HEK293T (cell line): ENCODE measurements around the gene AJM1.

Experiments
- ARNT ChIP-seq: fragments of 450-650 bp; IDR thresholded peaks from 2 replicates; pipeline ENCODE4 v1.6.1; 2017; ENCODE audit warnings: mild to moderate bottlenecking
- BHLHE40 ChIP-seq: fragments of 450-650 bp; IDR thresholded peaks from 2 replicates; pipeline ENCODE4 v1.6.1; 2016; ENCODE audit warnings: mild to moderate bottlenecking, moderate library complexity, borderline replicate concordance
- CTBP1 ChIP-seq: fragments of 450-650 bp; IDR thresholded peaks from 2 replicates; pipeline ENCODE4 v1.6.1; 2016; ENCODE audit warnings: borderline replicate concordance
- ELF4 ChIP-seq: fragments of 450-650 bp; IDR thresholded peaks from 2 replicates; pipeline ENCODE4 v1.6.1; 2017; ENCODE audit warnings: antibody characterized with exemption
- FOXA1 ChIP-seq: fragments of 450-650 bp; IDR thresholded peaks from 2 replicates; pipeline ENCODE4 v1.6.1; 2016; ENCODE audit warnings: mild to moderate bottlenecking
- FOXK2 ChIP-seq: fragments of 450-650 bp; IDR thresholded peaks from 2 replicates; pipeline ENCODE4 v1.6.1; 2016; ENCODE audit warnings: mild to moderate bottlenecking
- FOXM1 ChIP-seq: fragments of 450-650 bp; IDR thresholded peaks from 2 replicates; pipeline ENCODE4 v1.6.1; 2017; ENCODE audit warnings: mild to moderate bottlenecking, borderline replicate concordance
- HDGF ChIP-seq: fragments of 450-650 bp; IDR thresholded peaks from 2 replicates; pipeline ENCODE4 v1.6.1; 2017; ENCODE audit warnings: antibody characterized with exemption, borderline replicate concordance
- L3MBTL2 ChIP-seq: fragments of 450-650 bp; conservative IDR thresholded peaks from 2 replicates; pipeline ENCODE4 v1.6.1; 2016; ENCODE audit warnings: mild to moderate bottlenecking
- SP1 ChIP-seq: fragments of 450-650 bp; IDR thresholded peaks from 2 replicates; pipeline ENCODE4 v1.6.1; 2017
- SUZ12 ChIP-seq: fragments of 450-650 bp; IDR thresholded peaks from 2 replicates; pipeline ENCODE4 v1.6.1; 2016; ENCODE audit warnings: mild to moderate bottlenecking
- TARDBP ChIP-seq: fragments of 450-650 bp; IDR thresholded peaks from 2 replicates; pipeline ENCODE4 v1.6.1; 2016
- ZNF384 ChIP-seq: fragments of 450-650 bp; IDR thresholded peaks from 2 replicates; pipeline ENCODE4 v1.6.1; 2016
- TF ChIP-seq, protein P1 (sequence below): fragments of 450-650 bp; IDR thresholded peaks from 2 replicates; pipeline ENCODE4 v1.6.1; 2016

DNA sequence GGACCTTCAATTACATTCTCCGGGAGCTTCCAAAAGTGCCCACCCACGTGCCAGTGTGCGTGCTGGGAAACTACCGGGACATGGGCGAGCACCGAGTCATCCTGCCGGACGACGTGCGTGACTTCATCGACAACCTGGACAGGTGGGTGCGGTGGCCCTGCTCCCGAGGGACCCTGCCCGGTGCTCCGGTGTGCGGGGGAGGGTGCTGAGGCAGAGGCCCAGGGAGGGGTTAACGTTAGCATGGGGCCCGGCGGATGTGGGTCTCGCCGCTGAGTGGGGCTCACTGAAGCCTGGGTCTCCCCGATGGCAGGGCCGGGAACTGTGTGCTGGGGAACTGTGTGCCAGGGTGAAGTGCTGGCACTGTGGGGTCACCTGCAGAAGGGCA, 10.6 kb upstream of the AJM1 start:
- TF ChIP-seq ZNF384: no peak
- no peak for TF ChIP-seq HDGF
- TF ChIP-seq FOXM1: no peak
- TF ChIP-seq BHLHE40: no peak
- TF ChIP-seq SUZ12: no peak
- TF ChIP-seq SP1: no peak
- TF ChIP-seq, protein P1, sequence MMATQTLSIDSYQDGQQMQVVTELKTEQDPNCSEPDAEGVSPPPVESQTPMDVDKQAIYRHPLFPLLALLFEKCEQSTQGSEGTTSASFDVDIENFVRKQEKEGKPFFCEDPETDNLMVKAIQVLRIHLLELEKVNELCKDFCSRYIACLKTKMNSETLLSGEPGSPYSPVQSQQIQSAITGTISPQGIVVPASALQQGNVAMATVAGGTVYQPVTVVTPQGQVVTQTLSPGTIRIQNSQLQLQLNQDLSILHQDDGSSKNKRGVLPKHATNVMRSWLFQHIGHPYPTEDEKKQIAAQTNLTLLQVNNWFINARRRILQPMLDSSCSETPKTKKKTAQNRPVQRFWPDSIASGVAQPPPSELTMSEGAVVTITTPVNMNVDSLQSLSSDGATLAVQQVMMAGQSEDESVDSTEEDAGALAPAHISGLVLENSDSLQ: no peak
- TF ChIP-seq FOXK2: no peak
- no peak for TF ChIP-seq TARDBP
- TF ChIP-seq L3MBTL2: no peak
- no peak for TF ChIP-seq ARNT
- no peak for TF ChIP-seq ELF4
- no peak for TF ChIP-seq CTBP1
- TF ChIP-seq FOXA1: no peak
